Ascending aorta (tissue), 2 donors: ENCODE measurements around the gene SNX33. TPM values are rescaled to one million over a fixed set of nuclear protein-coding genes. Genes with fewer than 3 reads are reported as not detected.

ENCODE experiments used
- DNase-seq, 2 donors: peaks; one replicate each; pipeline ENCODE4 v3.0.0-alpha.2; 2019; ENCODE audit warnings: low spot score in 2 of 2
- H3K27ac ChIP-seq, 2 donors: fragments of 200-600 bp; sonication (generic); one replicate each; pipeline ENCODE4 v1.5.1; 2016 to 2017; ENCODE audit warnings: mild to moderate bottlenecking in 1 of 2
- H3K27me3 ChIP-seq: fragments of 200-600 bp; sonication (generic); one replicate; pipeline ENCODE4 v1.5.1; 2017
- H3K36me3 ChIP-seq, 2 donors: fragments of 200-600 bp; sonication (generic); one replicate each; pipeline ENCODE4 v1.5.1; 2016
- H3K4me1 ChIP-seq, 2 donors: fragments of 200-600 bp; sonication (generic); one replicate each; pipeline ENCODE4 v1.5.1; 2016 to 2017; ENCODE audit warnings: mild to moderate bottlenecking in 1 of 2
- H3K4me3 ChIP-seq, 2 donors: fragments of 200-600 bp; sonication (generic); one replicate each; pipeline ENCODE4 v1.5.1; 2016 to 2017; ENCODE audit warnings: mild to moderate bottlenecking in 1 of 2
- H3K9me3 ChIP-seq, 2 donors: fragments of 200-600 bp; sonication (generic); one replicate each; pipeline ENCODE4 v1.5.1; 2016
- CTCF ChIP-seq, 3 experiments: fragments of 200-600 bp in 2 of 3; fragments of 450-650 bp in 1 of 3; sonication (generic) in 2 of 3; IDR thresholded peaks; one replicate each; pipeline ENCODE4 v1.5.1; 2016 to 2019; ENCODE audit warnings: antibody characterized with exemption in 3 of 3, mild to moderate bottlenecking in 1 of 3, moderate library complexity in 1 of 3
- intact Hi-C: fragments of 100-400 bp; cut with DNase I; formaldehyde crosslinking; loops from one replicate; pipeline ENCODE4 v1.15.1; 2023
- total RNA-seq: library from RNA; depleted of rRNA; stranded (reverse); fragments of >200 nt; gene quantifications from one replicate; pipeline ENCODE4 v1.1.0, GENCODE V29; 2016

Gene SNX33
- total RNA-seq, 1 donor from 2014 or later, result 53.5 TPM

GRCh38 chr15:75661756-75662140, 14.0 kb downstream of the SNX33 start:
- intact Hi-C loops, result loop anchor here (1.0 to 2.0 kb wide), 2 partner anchors 15 to 21 kb away; partner anchors contain the start of genes IMP3 and SNX33
- Histone ChIP-seq H3K4me1 (peaks cover 16 to 54% of the 10 kb centered on the region in 2 donors), H3K27ac (peak overlapping the region; percentile 95 to 97), H3K9me3 (no peaks in the 10 kb centered on the region), H3K36me3 (peaks cover 13 to 37% of the 10 kb centered on the region in 2 donors), H3K27me3 (no peaks in the 10 kb centered on the region), H3K4me3 (peak overlapping the region in 1 of 2 donors; percentile 42)
- TF ChIP-seq CTCF (IDR thresholded peaks at IDR 0.05), result no peak
- DNase-seq, result no peak

GRCh38 chr15:75662823-75663519, 15.3 kb downstream of the SNX33 start:
- Histone ChIP-seq H3K27me3 (no peaks in the 10 kb centered on the region), H3K4me1 (peaks cover 26 to 66% of the 10 kb centered on the region in 2 donors), H3K27ac (peak overlapping the region; percentile 95 to 97), H3K4me3 (no peak overlapping the region), H3K36me3 (peaks cover under 1 to 25% of the 10 kb centered on the region in 2 donors), H3K9me3 (no peaks in the 10 kb centered on the region)
- TF ChIP-seq CTCF (IDR thresholded peaks at IDR 0.05), result no peak
- intact Hi-C loops, result no loop called here
- DNase-seq, result no peak

- Histone ChIP-seq H3K4me3 (no peak overlapping the region), H3K9me3 (no peaks in the 10 kb centered on the region), H3K4me1 (peaks cover 27 to 67% of the 10 kb centered on the region in 2 donors), H3K27me3 (no peaks in the 10 kb centered on the region), H3K27ac (peak overlapping the region; percentile 95 to 97), H3K36me3 (peaks cover 0 to 15% of the 10 kb centered on the region in 2 donors)
- no peak for TF ChIP-seq CTCF (IDR thresholded peaks at IDR 0.05)
- intact Hi-C loops, result no loop called here
- DNase-seq, result no peak
Measured at GRCh38 chr15:75663931-75664421, 16.3 kb downstream of the SNX33 start.

- TF ChIP-seq CTCF (IDR thresholded peaks at IDR 0.05), result no peak
- Histone ChIP-seq H3K27me3 (no peaks in the 10 kb centered on the region), H3K4me3 (peak overlapping the region in 1 of 2 donors; percentile 7), H3K27ac (peak overlapping the region; percentile 95 to 97), H3K9me3 (no peaks in the 10 kb centered on the region), H3K4me1 (peaks cover 12 to 55% of the 10 kb centered on the region in 2 donors), H3K36me3 (peaks cover 0 to 6% of the 10 kb centered on the region in 2 donors)
- intact Hi-C loops, result no loop called here
- peak; percentile 82 to 97 for DNase-seq
Measured at GRCh38 chr15:75666823-75667501, 19.2 kb downstream of the SNX33 start.

- intact Hi-C loops, result no loop called here
- H3K36me3 ChIP-seq, result no peaks in the 10 kb centered on the region
- TF ChIP-seq CTCF (IDR thresholded peaks at IDR 0.05), result no peak
- DNase-seq, result no peak
- no peaks in the 10 kb centered on the region for H3K27me3 ChIP-seq
- peak overlapping the region; percentile 95 to 97 for H3K27ac ChIP-seq
- H3K4me1 ChIP-seq, result peaks cover 24 to 69% of the 10 kb centered on the region in 2 donors
- H3K9me3 ChIP-seq, result no peaks in the 10 kb centered on the region
- H3K4me3 ChIP-seq, result no peak overlapping the region
Measured at GRCh38 chr15:75669191-75669878, 21.6 kb downstream of the SNX33 start.
